Epithelial cell of esophagus (primary cell): ENCODE measurements around the gene LGALS7B.
"Not testable (repeated sequence)": the region's sequence is repeated elsewhere in the genome, so short reads cannot be mapped to it uniquely, and the experiment has no call there.

ENCODE experiments used
- DNase-seq: peaks from one replicate; pipeline ENCODE4 v3.0.0; 2010; ENCODE audit warnings: low read depth
- H3K4me3 ChIP-seq: 2 replicates; pipeline ENCODE4 v1.5.1; 2011; ENCODE audit warnings: mild to moderate bottlenecking, low read length, control low read depth
- CTCF ChIP-seq: IDR thresholded peaks from 2 replicates; pipeline ENCODE4 v1.5.1; 2011; ENCODE audit warnings: low read depth, mild to moderate bottlenecking, low read length, control low read depth, inconsistent platforms; ENCODE audit not compliant: insufficient read depth; ENCODE audit errors: missing control alignments

The LGALS7B gene

GRCh38 chr19:38763795-38764220, 25.2 kb upstream of the LGALS7B start:
- TF ChIP-seq CTCF: no peak
- H3K4me3 ChIP-seq: no peak overlapping the region

GRCh38 chr19:38765214-38765613, 23.8 kb upstream of the LGALS7B start:
- TF ChIP-seq CTCF: no peak
- DNase-seq: no peak
- H3K4me3 ChIP-seq: no peak overlapping the region

More at GRCh38 chr19:38763795-38764220, 25.2 kb upstream of the LGALS7B start:
- no peak for DNase-seq

GRCh38 chr19:38766276-38767047, 22.5 kb upstream of the LGALS7B start:
- no peak overlapping the region for H3K4me3 ChIP-seq
- no peak for DNase-seq
- TF ChIP-seq CTCF: no peak

- peak; percentile 87 for DNase-seq
- no peak overlapping the region for H3K4me3 ChIP-seq
- TF ChIP-seq CTCF: peak; percentile 75
Observed at GRCh38 chr19:38769635-38770211, 19.3 kb upstream of the LGALS7B start.

GRCh38 chr19:38770228-38770948, 18.6 kb upstream of the LGALS7B start:
- H3K4me3 ChIP-seq, DNase-seq: not testable (repeated sequence)

- not testable (repeated sequence) for H3K4me3 ChIP-seq, DNase-seq
Observed at GRCh38 chr19:38770949-38771275, 18.1 kb upstream of the LGALS7B start.

- DNase-seq, H3K4me3 ChIP-seq: not testable (repeated sequence)
Observed at GRCh38 chr19:38771569-38771968, 17.4 kb upstream of the LGALS7B start.

GRCh38 chr19:38773469-38774177, 15.4 kb upstream of the LGALS7B start, which contains the start of gene LGALS7:
LGALS7 (minus strand) TSS chr19:38773517; CDS start chr19:38773492, 25 bp downstream.
- H3K4me3 ChIP-seq: no peak within 1 kb of the TSS
- no peak for DNase-seq
- no peak for TF ChIP-seq CTCF
